Hypothalamus (tissue), 51 donors: Measurements from ENCODE around the gene DENND1A.

Experiments
- DNase-seq, 51 donors: peaks; one replicate each; lab custom pipeline; 2025; lab: John Stamatoyannopoulos, UW

The DENND1A gene

GRCh38 chr9:123390337-123391135, 539.4 kb downstream of the DENND1A start:
- DNase-seq = no peak

- DNase-seq = no peak
Observed at GRCh38 chr9:123389698-123390097, 540.2 kb downstream of the DENND1A start.

- no peak for DNase-seq
Observed at GRCh38 chr9:123389070-123389469, 540.9 kb downstream of the DENND1A start.

DNA sequence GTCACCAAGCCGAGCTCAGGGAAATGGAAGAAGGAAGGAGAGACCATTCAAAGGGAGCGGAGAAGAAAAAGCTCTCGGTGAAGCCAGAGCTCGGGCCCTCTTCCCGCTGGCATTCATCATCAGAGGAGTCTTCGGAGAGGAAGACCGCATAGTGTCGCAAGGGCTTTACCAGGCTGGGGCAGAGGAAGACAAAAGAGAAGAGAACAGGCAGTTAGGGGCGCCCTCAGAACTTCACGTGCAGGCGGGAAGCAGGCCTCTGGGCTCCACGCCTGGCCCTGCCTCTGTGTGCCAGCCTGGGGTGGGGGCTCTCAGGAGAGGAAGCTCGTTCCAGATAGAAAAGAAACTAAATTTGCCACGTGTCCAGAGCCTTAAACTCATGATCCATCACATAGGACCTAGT, 542.2 kb downstream of the DENND1A start:
- DNase-seq = no peak

GRCh38 chr9:123383512-123384170, 546.3 kb downstream of the DENND1A start:
- DNase-seq = no peak

- DNase-seq = peak in 25 of 51 donors; percentile 25 to 71 (median 57)
Observed at GRCh38 chr9:123382653-123383511, 547.0 kb downstream of the DENND1A start.

- no peak for DNase-seq
Observed at GRCh38 chr9:123380852-123381705, 548.8 kb downstream of the DENND1A start.

- peak in 1 of 51 donors; percentile 19 for DNase-seq
Observed at GRCh38 chr9:123378956-123379660, 550.8 kb downstream of the DENND1A start.

- DNase-seq = no peak
Observed at GRCh38 chr9:123378025-123378424, 551.9 kb downstream of the DENND1A start.

DNA sequence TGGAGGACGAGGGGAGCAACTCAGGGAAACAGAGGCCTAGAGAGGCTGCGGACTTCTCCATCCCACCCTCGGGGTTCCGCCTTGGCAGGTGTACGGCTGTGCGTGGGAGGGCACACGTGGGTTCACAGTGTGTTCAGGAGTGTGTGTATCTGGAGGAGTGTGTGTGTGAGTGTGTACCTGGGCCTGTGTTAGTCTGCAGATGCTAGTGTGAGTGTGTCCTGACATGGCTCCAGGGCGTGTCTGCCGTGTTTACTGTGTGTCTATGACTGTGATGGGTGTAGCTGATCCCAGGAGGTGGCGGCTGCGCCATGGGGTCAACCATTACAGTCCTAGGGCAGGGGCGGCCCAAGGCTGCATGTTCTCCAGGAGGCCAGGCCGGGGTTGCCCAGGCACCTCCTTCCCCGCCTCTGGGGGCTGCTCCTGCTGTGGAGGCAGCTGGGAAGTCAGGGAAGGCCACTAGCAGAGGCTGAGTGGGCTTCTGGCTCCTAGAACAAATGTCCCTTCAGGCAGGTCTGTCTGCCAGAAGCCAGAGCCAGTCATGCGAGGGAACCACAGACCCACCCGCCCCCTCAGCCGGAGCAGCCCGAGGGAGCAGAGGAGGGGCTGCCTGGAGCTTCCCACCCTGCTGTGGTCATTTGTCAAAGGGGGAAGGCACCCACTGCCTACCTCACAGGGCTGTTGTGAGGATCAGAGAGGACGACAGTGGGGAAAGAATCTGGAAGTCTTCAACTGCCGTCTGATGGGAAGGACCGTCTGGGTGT, 552.5 kb downstream of the DENND1A start:
- no peak for DNase-seq

DNA sequence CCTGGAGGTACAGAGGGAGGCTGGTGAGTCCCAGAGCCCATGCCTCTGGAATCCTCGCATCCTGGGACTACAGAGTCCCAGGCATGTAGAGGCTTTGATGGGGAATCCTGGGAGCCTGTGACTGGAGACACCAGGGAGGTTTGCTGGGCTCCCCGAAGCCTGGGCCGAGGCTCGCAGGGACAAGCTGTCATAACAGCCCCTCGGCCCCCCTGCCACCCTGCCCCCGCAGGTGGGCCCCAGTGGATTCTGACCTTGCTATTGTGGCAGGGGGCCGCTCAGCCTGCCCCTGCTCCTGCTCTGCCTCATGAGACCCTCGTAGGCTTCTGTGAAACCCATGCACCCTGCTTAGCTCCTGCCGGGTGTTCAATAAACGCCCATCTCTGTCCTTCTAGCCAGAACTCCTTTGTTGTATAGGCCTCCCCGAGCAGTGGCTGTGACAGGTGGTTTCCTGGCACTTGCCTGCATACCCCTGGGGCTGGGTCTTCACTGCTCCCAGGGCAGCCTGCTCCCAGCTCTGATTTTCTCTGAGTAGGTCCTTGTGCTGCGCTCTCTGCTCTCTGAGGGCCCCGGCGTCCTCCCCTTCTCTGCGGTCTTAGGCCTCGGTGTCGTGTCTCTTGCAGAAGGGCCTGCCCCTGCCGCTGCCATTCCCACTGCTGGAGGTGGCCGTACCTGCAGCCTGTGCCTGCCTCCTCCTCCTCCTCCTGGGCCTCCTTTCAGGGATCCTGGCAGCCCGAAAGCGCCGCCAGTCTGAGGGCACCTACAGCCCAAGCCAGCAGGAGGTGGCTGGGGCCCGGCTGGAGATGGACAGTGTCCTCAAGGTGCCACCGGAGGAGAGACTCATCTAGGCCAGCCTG, 553.5 kb downstream of the DENND1A start:
- DNase-seq = no peak

DNA sequence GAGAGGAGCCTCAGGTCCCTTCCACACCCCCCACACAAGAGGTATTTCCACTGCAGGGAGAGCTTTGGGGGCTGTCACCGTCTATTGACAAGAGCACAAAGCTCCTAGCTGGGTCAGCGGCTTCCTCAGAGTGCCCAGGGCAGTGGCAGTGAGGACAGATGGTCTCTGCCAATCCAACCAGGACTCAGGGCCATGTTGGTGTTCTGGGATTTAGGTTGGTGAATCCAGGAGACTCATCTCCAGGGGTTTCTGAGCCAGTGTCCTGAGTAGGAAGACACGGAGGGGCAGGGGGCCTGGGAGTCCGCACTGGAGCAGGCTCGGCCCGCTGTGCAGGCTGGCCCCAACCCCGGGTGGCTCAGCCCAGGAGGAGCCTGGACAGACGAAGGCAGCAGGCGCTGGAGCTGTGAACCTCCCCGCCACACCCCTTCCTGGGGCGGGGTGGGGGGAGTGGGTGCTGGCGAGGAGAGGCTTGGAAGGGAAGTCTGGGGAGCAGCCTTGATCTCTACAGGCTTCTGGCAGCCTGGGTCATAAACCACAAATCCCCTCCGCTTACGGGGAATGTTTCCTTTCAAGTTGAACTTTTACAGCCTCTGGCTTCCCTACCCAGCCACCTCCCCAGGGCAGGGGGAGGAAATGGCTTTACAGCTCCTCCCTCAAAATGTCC, 554.3 kb downstream of the DENND1A start:
- no peak for DNase-seq

- peak in 14 of 51 donors; percentile 13 to 58 (median 38) for DNase-seq
Observed at GRCh38 chr9:123373946-123374345, 556.0 kb downstream of the DENND1A start.

GRCh38 chr9:123373447-123373923, 556.4 kb downstream of the DENND1A start:
- peak in 1 of 51 donors; percentile 48 for DNase-seq

DNA sequence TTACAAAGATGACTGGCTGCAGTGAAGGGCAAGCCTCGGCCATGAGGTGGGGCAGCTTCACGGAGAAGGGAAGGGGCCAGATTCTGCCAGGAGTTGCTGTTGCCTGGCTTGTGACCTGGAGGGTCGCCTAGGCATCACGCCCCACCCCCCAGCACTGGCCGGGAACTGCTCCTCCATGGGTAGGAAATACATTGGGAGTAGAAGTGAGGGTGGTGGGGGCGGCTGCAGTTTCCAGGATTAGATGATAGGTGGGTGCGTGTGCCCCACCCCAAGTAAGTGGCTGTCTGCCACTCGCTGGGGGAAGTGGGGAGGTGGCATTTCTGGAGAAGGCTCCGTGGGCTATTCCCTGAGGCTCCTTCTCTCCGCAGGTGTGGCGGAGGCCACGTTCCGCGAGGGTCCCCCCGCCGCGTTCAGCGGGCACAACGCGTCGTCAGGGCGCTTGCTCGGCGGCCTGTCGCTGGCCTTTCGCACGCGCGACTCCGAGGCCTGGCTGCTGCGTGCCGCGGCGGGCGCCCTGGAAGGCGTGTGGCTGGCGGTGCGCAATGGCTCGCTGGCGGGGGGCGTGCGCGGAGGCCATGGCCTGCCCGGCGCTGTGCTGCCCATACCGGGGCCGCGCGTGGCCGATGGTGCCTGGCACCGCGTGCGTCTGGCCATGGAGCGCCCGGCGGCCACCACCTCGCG, 557.0 kb downstream of the DENND1A start:
- peak in 1 of 51 donors; percentile 32 for DNase-seq

DNA sequence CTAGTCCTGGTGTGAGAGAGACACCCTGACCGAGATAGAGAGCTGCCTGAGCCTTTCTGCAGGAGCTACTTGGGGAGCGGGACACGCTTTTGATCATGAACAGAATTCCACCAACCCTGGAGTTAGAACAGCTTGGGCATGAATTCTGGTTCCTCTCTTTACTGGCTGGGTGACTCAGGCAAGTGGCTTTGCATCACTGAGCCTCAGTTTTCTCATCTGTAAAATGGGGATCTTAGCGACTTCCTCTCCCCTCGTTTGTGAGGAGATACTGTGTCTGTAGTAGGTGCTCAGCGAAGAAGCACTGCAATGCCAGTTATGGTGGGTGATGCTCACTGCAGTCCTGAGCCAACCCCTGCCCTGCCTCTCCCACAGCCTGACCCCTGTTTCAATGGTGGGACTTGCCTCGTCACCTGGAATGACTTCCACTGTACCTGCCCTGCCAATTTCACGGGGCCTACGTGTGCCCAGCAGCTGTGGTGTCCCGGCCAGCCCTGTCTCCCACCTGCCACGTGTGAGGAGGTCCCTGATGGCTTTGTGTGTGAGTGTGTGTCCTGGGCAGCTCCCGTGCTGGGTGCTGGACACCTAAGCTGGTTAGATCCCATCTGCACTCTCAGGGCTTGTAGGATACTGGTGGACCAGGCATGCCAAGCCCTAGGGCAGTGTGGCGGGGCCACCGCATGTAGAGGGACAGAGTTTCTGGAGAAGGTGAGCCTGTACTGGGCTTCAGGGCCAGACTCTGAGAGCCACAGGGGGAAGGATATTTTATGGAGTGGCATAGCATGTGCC, 557.9 kb downstream of the DENND1A start:
- no peak for DNase-seq
